Adrenal gland (tissue), 5 donors: ENCODE results near the gene MRPL55.

Source experiments
- POLR2A ChIP-seq, 2 donors: fragments of 450-650 bp; IDR thresholded peaks; one replicate each; pipeline ENCODE4 v1.6.1; 2017; ENCODE audit warnings: antibody characterized with exemption in 2 of 2, mild to moderate bottlenecking in 2 of 2, moderate library complexity in 1 of 2
- TF ChIP-seq, protein P1 (sequence below), 6 experiments: fragments of 450-650 bp in 4 of 6; fragments of 200-600 bp in 2 of 6; sonication (generic) in 1 of 6; IDR thresholded peaks; 1 replicate in 5 of 6; 2 replicates in 1 of 6; pipeline versions ENCODE4 v1.5.1 to v1.8.0; 2016 to 2021; ENCODE audit warnings: antibody characterized with exemption in 6 of 6, mild to moderate bottlenecking in 2 of 6, moderate library complexity in 1 of 6
- donor health status: DM: no; HTN: no; CAD: no.

DNA sequence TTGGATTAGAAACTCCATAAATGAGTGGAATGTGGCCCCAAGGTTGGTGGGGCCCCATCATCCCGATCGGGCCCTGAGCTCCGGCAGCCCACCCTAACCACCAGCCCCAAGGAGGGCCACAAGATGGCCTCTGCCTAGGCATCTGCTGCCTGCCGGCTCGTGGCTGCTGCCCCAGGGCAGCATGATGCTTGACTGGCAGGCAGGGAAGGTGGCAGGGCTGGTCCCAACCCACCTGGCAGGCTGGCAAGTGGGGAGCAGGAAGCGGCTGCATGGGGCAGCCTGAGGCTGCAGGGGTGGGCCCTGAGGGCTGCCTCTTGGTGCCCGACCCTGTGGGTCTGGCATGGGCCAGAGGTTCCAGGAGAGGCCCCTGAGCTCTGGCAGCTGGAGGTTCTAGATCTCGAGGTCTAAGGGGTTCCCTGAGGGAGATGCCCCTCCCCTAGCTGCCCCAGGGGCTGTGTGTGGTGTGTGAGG, 39.9 kb upstream of the MRPL55 start:
- TF ChIP-seq, protein P1, sequence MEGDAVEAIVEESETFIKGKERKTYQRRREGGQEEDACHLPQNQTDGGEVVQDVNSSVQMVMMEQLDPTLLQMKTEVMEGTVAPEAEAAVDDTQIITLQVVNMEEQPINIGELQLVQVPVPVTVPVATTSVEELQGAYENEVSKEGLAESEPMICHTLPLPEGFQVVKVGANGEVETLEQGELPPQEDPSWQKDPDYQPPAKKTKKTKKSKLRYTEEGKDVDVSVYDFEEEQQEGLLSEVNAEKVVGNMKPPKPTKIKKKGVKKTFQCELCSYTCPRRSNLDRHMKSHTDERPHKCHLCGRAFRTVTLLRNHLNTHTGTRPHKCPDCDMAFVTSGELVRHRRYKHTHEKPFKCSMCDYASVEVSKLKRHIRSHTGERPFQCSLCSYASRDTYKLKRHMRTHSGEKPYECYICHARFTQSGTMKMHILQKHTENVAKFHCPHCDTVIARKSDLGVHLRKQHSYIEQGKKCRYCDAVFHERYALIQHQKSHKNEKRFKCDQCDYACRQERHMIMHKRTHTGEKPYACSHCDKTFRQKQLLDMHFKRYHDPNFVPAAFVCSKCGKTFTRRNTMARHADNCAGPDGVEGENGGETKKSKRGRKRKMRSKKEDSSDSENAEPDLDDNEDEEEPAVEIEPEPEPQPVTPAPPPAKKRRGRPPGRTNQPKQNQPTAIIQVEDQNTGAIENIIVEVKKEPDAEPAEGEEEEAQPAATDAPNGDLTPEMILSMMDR (IDR thresholded peaks at IDR 0.05): no peak
- no peak for TF ChIP-seq POLR2A (IDR thresholded peaks at IDR 0.05)
